PFSK-1 (cell line): ENCODE results near the gene SDC4.

Source experiments
- FOXP2 ChIP-seq: optimal IDR thresholded peaks from 2 replicates; pipeline ENCODE3; 2011; ENCODE audit warnings: borderline replicate concordance, control low read depth, inconsistent platforms; ENCODE audit not compliant: insufficient read depth; ENCODE audit errors: extremely low read length, extremely low read depth
- POLR2AphosphoS5 ChIP-seq: IDR thresholded peaks from 2 replicates; pipeline ENCODE4 v1.6.1; 2012; ENCODE audit warnings: low read depth, mild to moderate bottlenecking, control low read depth, low read length, moderate library complexity
- SIN3A ChIP-seq: IDR thresholded peaks from 2 replicates; pipeline ENCODE4 v1.6.1; 2012; ENCODE audit warnings: mild to moderate bottlenecking, low read length, moderate library complexity, borderline replicate concordance; ENCODE audit not compliant: insufficient read depth
- TAF1 ChIP-seq: IDR thresholded peaks from 2 replicates; pipeline ENCODE4 v1.6.1; 2012; ENCODE audit warnings: low read length, control low read depth, borderline replicate concordance; ENCODE audit not compliant: insufficient read depth
- TF ChIP-seq, protein P1 (sequence below), 2 experiments: IDR thresholded peaks; 2 replicates each; pipeline versions ENCODE4 v1.6.1 to v1.8.0; 2011 to 2012; ENCODE audit warnings: low read depth in 2 of 2, low read length in 2 of 2, control low read depth in 1 of 2, inconsistent platforms in 1 of 2, mild to moderate bottlenecking in 1 of 2, moderate library complexity in 1 of 2; ENCODE audit not compliant: insufficient read depth in 1 of 2

The SDC4 gene

DNA sequence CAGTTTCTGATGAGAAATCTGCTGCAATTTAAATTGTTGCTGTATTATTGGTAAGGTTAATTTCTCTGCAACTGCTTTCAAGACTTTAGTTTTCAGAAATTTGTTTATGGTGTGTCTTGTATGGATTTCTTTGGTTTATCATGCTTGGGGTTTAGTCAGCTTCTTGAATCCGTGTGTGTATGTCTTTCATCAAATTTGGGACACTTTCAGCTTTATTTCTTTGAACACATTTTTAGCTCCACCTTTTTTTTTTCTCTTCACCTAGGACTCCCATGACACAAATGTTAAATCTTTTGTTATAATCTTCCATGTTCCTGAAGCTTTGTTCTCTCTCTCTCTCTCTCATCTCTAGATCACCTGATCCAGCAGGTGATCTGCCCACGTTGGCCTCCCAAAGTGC lies 43.3 kb upstream of the SDC4 start:
- TF ChIP-seq FOXP2, result no peak
- no peak for TF ChIP-seq SIN3A
- no peak for TF ChIP-seq POLR2AphosphoS5
- no peak for TF ChIP-seq TAF1

DNA sequence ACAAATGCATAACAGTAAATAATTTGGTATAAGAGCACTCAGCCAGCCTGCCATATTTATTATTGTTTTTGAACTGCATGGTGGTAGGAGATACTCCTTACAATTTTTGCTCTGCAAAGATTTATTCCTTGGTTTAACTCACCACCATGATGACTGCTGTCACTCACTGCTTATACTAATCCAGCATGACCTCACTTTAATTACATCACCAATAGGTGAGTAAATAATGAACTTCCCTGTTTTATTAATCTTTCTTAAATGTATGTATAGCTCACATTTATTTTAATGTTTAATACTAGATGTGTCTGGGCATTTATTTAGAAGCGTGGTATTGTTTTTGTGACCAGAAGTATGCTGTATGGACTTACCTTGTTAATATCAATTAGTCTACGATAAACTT lies 42.7 kb upstream of the SDC4 start:
- TF ChIP-seq, protein P1, sequence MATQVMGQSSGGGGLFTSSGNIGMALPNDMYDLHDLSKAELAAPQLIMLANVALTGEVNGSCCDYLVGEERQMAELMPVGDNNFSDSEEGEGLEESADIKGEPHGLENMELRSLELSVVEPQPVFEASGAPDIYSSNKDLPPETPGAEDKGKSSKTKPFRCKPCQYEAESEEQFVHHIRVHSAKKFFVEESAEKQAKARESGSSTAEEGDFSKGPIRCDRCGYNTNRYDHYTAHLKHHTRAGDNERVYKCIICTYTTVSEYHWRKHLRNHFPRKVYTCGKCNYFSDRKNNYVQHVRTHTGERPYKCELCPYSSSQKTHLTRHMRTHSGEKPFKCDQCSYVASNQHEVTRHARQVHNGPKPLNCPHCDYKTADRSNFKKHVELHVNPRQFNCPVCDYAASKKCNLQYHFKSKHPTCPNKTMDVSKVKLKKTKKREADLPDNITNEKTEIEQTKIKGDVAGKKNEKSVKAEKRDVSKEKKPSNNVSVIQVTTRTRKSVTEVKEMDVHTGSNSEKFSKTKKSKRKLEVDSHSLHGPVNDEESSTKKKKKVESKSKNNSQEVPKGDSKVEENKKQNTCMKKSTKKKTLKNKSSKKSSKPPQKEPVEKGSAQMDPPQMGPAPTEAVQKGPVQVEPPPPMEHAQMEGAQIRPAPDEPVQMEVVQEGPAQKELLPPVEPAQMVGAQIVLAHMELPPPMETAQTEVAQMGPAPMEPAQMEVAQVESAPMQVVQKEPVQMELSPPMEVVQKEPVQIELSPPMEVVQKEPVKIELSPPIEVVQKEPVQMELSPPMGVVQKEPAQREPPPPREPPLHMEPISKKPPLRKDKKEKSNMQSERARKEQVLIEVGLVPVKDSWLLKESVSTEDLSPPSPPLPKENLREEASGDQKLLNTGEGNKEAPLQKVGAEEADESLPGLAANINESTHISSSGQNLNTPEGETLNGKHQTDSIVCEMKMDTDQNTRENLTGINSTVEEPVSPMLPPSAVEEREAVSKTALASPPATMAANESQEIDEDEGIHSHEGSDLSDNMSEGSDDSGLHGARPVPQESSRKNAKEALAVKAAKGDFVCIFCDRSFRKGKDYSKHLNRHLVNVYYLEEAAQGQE (IDR thresholded peaks at IDR 0.05; ENCODE audit: insufficient read depth in 1 of 2, low read depth in 2 of 2, low read length in 2 of 2), result no peak
- TF ChIP-seq FOXP2 (no peak), POLR2AphosphoS5 (no peak), SIN3A (no peak), TAF1 (no peak)

DNA sequence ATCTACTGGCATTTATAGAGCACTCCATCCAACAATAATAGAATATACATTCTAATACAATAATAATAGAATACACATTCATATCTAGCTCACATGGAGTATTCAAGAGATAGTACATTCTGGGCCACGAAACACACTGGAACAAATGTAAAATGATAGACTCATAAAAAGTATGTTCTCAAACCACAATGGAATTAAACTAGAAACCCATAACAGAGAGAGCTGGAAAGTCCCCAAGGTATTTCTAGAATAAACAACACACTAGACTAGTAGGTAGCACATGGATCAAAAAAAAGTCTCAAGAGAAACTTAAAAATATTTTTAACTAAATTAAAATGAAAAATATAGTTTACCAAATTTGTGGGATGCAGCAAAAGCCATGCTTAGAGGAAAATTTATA lies 39.0 kb upstream of the SDC4 start:
- TF ChIP-seq SIN3A (no peak), FOXP2 (no peak), POLR2AphosphoS5 (no peak), TAF1 (no peak)
- TF ChIP-seq, protein P1 (IDR thresholded peaks at IDR 0.05; ENCODE audit: insufficient read depth in 1 of 2, low read depth in 2 of 2, low read length in 2 of 2), result no peak

DNA sequence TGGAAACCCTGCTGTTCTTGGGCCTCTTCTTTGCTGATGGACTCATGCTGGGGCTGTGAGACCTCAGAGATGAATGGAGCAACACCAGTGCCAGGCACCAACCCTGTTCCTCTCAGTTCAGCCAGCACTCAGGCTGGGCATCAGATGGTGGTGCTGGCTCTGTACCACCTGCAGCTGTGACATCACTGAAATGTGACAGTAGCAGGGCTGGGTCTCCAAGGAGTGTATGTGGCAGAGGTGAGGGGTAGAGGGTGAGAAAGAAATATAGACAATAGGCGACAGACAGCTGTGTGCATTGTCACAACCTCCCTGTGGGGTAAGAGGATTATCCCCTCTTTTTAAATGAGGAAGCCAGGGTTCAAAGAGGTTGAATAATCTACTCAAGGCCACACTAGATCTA lies 30.0 kb upstream of the SDC4 start, which contains the start of gene TP53TG5:
Gene TP53TG5 (minus strand): TSS at position 135 of the 400 bp plus-strand sequence. CDS start 89 bp downstream, at position 46.
- no peak for TF ChIP-seq FOXP2
- TF ChIP-seq, protein P1 (IDR thresholded peaks at IDR 0.05; ENCODE audit: insufficient read depth in 1 of 2, low read depth in 2 of 2, low read length in 2 of 2), result no peak
- TF ChIP-seq POLR2AphosphoS5, result no peak

DNA sequence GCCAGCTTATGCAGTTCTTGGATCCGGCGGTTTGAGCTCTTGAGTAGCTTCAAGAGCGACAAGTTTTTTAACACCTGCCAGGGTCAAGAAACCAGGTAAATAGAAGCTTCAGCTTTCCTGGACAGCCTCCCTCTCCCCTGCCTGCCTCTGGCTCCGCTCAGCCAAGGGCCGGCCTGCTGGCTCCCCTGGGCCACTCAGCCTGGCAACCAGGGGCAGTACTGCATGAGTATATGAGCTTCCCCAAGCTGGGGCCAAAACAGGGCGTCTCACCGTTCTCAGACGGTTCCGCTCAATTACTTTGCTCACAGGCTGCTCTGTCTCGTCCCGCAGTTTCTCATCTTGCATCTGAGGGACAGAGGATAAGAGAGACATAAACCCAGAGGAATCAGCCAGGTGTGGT lies 29.0 kb upstream of the SDC4 start:
- TF ChIP-seq TAF1, result no peak
- TF ChIP-seq POLR2AphosphoS5, result no peak
- TF ChIP-seq SIN3A, result no peak
- TF ChIP-seq, protein P1 (IDR thresholded peaks at IDR 0.05; ENCODE audit: insufficient read depth in 1 of 2, low read depth in 2 of 2, low read length in 2 of 2), result no peak
- no peak for TF ChIP-seq FOXP2
